ENCODE results near the gene EPS8L2. TPM values are rescaled to one million over a fixed set of nuclear protein-coding genes. Genes with fewer than 3 reads are reported as not detected.

EPS8L2 gene
- total RNA-seq, 2 donors from 2014 or later, result 92.1 to 114 TPM

DNA sequence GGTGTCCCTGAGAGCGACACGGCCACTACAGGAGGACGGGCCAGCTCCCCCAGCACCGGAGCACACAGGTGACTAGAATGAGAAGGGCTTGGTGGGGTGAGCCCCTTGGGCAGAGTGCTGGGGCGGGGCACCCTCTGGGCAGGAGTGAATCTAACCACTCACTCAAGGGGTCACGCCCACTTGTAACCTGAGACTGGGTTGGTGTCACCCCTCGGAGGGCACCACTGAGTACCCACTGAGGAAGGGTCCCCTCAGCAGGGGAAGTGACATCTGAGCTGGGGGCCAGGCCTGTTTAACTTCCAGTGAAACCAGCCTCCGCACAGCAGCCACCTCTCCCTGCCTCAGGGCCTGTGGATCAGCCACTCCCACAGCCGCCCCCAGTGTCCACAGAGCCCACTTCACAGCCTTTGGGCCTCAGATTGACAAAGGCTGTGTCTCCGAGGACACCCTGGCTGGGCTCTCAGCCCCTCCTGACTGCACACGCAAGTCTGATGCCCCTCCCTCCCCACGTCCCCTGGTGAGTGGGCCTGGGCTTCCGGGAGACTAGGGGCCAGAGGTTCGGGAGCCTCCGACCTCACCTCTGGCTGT is 65.7 kb downstream of the EPS8L2 start:
- intact Hi-C loops (cut with DNase I), result no loop called here
- no peak overlapping the region for H3K27ac ChIP-seq
- no peak for DNase-seq (ENCODE audit: low spot score)
- no peak for TF ChIP-seq POLR2AphosphoS5 (IDR thresholded peaks at IDR 0.05)
- TF ChIP-seq POLR2A (IDR thresholded peaks at IDR 0.05), result no peak
- TF ChIP-seq, protein P1, sequence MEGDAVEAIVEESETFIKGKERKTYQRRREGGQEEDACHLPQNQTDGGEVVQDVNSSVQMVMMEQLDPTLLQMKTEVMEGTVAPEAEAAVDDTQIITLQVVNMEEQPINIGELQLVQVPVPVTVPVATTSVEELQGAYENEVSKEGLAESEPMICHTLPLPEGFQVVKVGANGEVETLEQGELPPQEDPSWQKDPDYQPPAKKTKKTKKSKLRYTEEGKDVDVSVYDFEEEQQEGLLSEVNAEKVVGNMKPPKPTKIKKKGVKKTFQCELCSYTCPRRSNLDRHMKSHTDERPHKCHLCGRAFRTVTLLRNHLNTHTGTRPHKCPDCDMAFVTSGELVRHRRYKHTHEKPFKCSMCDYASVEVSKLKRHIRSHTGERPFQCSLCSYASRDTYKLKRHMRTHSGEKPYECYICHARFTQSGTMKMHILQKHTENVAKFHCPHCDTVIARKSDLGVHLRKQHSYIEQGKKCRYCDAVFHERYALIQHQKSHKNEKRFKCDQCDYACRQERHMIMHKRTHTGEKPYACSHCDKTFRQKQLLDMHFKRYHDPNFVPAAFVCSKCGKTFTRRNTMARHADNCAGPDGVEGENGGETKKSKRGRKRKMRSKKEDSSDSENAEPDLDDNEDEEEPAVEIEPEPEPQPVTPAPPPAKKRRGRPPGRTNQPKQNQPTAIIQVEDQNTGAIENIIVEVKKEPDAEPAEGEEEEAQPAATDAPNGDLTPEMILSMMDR (IDR thresholded peaks at IDR 0.05), result no peak
- no peaks in the 10 kb centered on the region for H3K27me3 ChIP-seq (replicated peaks; ENCODE audit: insufficient read depth)
- WGBS, result 81% methylated on average over 13 of the region's 15 CpGs
- no peaks in the 10 kb centered on the region for H3K9me3 ChIP-seq
- H3K4me3 ChIP-seq, result no peak overlapping the region
- H3K36me3 ChIP-seq, result peaks cover 0 to 7% of the 10 kb centered on the region in 2 donors
- H3K4me1 ChIP-seq (replicated peaks), result peaks cover 7% of the 10 kb centered on the region

DNA sequence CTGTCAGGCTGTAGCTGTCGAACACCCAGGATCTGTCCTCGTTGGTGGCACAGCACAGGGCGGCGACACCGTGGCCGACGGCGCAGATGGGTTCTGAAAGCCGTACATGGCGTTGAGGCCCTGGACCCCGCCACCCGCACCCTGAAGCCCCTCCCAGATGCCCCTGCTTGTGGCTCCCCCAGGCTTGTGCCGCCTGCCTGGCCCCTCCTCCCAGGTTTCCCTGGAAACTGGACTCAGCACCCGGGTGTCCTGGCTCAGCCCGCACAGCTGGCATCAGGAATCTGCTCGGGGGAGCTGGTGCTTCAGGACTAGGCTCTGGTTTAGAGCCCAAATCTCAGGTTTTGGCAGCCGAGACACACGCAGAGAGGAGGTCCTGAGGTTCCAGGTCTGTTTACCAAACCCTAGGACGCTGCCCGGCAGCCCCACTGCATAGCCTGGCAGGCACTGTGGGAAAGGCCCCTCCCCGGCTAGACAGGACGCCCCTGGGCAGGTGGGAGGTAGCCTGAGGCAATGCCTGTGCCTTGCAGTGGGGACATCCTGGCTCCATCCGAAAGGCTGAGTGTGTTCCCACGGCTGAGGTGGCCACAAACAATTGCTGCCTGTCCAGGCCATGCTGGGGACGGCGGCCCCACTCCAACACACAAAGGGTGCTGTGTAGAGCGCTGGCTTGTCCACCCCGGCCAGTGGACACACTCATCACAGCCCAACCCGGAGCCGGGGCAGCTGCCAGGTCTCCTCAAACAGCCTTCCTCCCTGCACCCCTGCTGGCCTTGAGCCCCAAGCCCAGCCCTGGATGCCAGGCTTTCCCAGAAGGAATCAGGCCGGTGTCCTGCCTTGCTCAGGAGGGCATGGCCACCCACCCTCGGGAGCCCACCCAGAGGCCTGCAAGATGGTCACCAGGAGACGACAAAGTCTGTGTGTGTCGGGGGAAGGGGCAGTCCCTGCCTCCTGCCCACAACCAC is 66.7 kb downstream of the EPS8L2 start:
- Histone ChIP-seq H3K4me3 (no peak overlapping the region), H3K9me3 (no peaks in the 10 kb centered on the region), H3K36me3 (peaks cover 0 to 7% of the 10 kb centered on the region in 2 donors), H3K4me1 (replicated peaks) (peaks cover 7% of the 10 kb centered on the region), H3K27ac (no peak overlapping the region), H3K27me3 (replicated peaks; ENCODE audit: insufficient read depth) (no peaks in the 10 kb centered on the region)
- no peak for DNase-seq (ENCODE audit: low spot score)
- WGBS, result 72% methylated on average over 22 of the region's 34 CpGs
- no peak for TF ChIP-seq POLR2AphosphoS5 (IDR thresholded peaks at IDR 0.05)
- TF ChIP-seq, protein P1 (IDR thresholded peaks at IDR 0.05), result no peak
- no peak for TF ChIP-seq POLR2A (IDR thresholded peaks at IDR 0.05)
- intact Hi-C loops (cut with DNase I), result no loop called here

DNA sequence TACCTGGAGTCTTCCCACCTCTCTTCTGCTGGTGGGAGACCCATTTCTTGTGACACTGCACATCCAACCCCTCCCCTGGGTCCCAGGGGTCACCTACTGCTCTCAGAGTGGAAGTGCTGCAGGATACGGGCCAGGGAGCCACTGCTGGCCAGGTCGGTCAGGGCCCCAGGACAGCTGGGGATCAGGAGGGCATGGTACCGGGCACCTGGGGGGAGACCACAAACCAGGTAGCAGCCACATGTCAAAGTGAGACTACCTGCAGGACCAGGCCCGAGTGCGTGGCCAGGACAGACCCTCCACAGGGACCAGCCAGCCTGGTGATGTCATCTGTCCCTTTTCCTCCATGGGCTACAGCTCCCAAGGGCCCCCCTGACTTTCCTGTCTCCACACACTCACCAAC is 67.4 kb downstream of the EPS8L2 start:
- H3K9me3 ChIP-seq, result no peaks in the 10 kb centered on the region
- peaks cover 10% of the 10 kb centered on the region for H3K4me1 ChIP-seq (replicated peaks)
- TF ChIP-seq POLR2A (IDR thresholded peaks at IDR 0.05) (no peak), POLR2AphosphoS5 (IDR thresholded peaks at IDR 0.05) (no peak)
- TF ChIP-seq, protein P1 (IDR thresholded peaks at IDR 0.05), result no peak
- intact Hi-C loops (cut with DNase I), result no loop called here
- WGBS, result 93% methylated on average over 5 of the region's 5 CpGs
- no peak overlapping the region for H3K27ac ChIP-seq
- H3K36me3 ChIP-seq, result peaks cover 0 to 7% of the 10 kb centered on the region in 2 donors
- H3K27me3 ChIP-seq (replicated peaks; ENCODE audit: insufficient read depth), result no peaks in the 10 kb centered on the region
- H3K4me3 ChIP-seq, result no peak overlapping the region
- no peak for DNase-seq (ENCODE audit: low spot score)

DNA sequence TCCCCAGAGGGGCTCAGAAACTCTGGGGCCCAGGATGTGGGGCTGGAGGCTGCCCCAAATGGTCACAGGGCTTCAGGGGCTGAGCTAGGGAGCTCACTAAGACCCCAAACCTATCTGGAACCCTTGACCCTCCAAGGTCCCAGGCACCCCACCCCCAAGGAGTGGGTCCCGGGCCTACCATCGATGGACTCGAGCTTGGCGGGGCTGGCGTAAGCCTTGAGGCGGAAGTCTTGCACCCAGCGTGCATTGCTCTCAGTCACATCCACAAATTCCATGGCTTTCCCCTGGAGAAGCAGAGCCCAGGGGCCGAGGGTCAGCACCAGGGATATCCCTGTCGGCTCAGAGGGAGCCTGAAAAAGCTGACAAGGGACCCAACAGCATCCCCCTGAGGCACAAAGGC is 67.8 kb downstream of the EPS8L2 start:
- Histone ChIP-seq H3K27ac (no peak overlapping the region), H3K4me3 (no peak overlapping the region), H3K4me1 (replicated peaks) (peaks cover 10% of the 10 kb centered on the region), H3K36me3 (peaks cover 0 to 7% of the 10 kb centered on the region in 2 donors), H3K9me3 (no peaks in the 10 kb centered on the region), H3K27me3 (replicated peaks; ENCODE audit: insufficient read depth) (no peaks in the 10 kb centered on the region)
- TF ChIP-seq, protein P1 (IDR thresholded peaks at IDR 0.05), result no peak
- no peak for TF ChIP-seq POLR2AphosphoS5 (IDR thresholded peaks at IDR 0.05)
- no peak for TF ChIP-seq POLR2A (IDR thresholded peaks at IDR 0.05)
- no peak for DNase-seq (ENCODE audit: low spot score)
- 88% methylated on average over 9 of the region's 9 CpGs for WGBS
- intact Hi-C loops (cut with DNase I), result no loop called here

All from prostate gland (tissue), 2 donors.